RWPE1 (cell line): Measurements from ENCODE around the gene RPLP2.

Experiments used
- CTCF ChIA-PET: fragments of 350-600 bp; sonication (Branson Sonifier 250); formaldehyde crosslinking; extraction: SDS; loops from one replicate; lab custom pipeline; 2021; lab: Yijun Ruan, JAX
- POLR2A ChIA-PET: fragments of 400-600 bp; formaldehyde crosslinking; extraction: SDS; loops from one replicate; lab custom pipeline; 2020; ENCODE audit warnings: antibody characterized with exemption; ENCODE audit not compliant: low non-redundant PET; lab: Yijun Ruan, JAX
- DNase-seq: peaks from one replicate; pipeline ENCODE4 v3.0.0; 2012; ENCODE audit warnings: low spot score
- H3K27ac ChIP-seq: fragments of 450-650 bp; 2 replicates; pipeline ENCODE4 v1.5.1; 2017
- TF ChIP-seq, protein P1 (sequence below): fragments of 450-650 bp; conservative IDR thresholded peaks from 2 replicates; pipeline ENCODE4 v1.5.1; 2017; ENCODE audit warnings: low read depth, mild to moderate bottlenecking

Gene RPLP2

DNA sequence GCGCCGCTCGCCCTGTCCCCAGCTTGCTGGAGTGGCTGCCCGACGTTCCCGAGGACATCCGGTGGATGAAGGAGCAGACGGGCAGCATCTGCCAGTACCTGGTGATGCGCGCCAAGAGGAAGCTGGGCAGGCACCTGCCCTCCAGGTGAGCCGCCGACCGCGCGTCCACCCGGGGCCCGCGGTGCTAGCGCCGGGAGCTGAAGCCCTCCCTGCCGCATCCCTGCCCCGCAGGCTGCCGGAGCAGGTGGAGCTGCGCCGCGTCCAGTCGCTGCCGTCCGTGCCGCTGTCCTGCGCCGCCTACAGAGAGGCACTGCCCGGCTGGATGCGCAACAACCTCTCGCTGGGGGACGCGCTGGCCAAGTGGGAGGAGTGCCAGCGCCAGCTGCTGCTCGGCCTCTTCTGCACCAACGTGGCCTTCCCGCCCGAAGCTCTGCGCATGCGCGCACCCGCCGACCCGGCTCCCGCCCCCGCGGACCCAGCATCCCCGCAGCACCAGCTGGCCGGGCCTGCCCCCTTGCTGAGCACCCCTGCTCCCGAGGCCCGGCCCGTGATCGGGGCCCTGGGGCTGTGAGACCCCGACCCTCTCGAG lies 14.6 kb downstream of the RPLP2 start:
- CTCF ChIA-PET = no interaction called here
- TF ChIP-seq, protein P1, sequence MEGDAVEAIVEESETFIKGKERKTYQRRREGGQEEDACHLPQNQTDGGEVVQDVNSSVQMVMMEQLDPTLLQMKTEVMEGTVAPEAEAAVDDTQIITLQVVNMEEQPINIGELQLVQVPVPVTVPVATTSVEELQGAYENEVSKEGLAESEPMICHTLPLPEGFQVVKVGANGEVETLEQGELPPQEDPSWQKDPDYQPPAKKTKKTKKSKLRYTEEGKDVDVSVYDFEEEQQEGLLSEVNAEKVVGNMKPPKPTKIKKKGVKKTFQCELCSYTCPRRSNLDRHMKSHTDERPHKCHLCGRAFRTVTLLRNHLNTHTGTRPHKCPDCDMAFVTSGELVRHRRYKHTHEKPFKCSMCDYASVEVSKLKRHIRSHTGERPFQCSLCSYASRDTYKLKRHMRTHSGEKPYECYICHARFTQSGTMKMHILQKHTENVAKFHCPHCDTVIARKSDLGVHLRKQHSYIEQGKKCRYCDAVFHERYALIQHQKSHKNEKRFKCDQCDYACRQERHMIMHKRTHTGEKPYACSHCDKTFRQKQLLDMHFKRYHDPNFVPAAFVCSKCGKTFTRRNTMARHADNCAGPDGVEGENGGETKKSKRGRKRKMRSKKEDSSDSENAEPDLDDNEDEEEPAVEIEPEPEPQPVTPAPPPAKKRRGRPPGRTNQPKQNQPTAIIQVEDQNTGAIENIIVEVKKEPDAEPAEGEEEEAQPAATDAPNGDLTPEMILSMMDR = no peak
- POLR2A ChIA-PET = no interaction called here
- H3K27ac ChIP-seq = no peak overlapping the region
- no peak for DNase-seq

DNA sequence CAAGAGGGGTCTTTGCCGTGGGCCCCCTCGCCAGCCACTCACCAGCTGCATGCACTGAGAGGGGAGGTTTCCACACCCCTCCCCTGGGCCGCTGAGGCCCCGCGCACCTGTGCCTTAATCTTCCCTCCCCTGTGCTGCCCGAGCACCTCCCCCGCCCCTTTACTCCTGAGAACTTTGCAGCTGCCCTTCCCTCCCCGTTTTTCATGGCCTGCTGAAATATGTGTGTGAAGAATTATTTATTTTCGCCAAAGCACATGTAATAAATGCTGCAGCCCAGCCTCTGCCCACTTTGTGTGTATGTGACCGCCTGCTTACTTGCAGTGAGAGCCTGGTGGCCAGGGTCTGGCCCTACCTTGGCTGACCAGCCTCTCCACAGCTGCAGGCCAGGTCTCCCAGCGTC lies 15.2 kb downstream of the RPLP2 start:
- H3K27ac ChIP-seq = no peak overlapping the region; the same call in 1 of the 2 replicates
- DNase-seq = no peak
- TF ChIP-seq, protein P1 = no peak
- ChIA-PET CTCF (no interaction called here), POLR2A (no interaction called here)

DNA sequence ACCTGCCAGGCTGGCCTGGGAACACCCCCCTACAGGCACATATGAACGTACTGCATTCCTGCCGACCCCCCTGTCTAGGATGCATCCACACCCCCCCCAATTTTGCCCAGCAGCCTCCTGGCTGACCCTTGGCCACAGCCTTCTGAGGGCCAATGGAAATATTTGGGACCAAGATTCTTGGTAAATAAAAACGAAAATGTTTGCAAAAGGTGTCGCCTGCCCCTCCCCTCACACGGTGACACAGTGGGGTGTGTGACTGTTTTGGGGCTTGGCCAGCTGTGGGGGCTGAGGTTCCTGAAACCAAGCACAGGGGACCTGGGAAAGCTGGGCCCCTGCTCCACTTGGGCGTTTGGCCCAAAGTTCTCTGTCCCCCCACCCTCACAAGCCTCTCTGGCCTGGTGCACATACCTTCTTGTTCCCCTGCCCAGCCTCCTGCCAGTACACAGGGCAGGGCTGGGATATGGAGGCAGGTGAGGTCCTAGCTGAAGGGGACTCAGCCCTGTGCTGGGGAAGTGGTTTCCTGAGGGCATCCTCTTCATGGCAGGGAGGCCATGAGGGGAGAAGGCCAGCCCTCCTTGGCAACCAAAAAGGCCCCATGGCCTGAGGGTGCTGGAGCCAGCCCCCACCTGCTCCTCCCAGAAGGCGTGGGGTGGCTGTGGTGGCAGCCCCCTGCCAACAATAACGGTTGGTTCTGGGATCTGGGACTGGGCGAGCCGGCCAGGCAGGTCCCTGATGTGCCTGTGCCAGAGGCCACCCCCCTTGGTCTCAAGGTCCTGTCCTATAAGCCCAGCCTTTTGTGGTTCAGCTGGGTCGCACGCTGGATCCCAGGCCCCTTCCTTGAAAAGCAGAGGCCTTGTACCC lies 15.8 kb downstream of the RPLP2 start:
- ChIA-PET POLR2A (no interaction called here), CTCF (no interaction called here)
- no peak for DNase-seq
- no peak overlapping the region; the same call in 1 of the 2 replicates for H3K27ac ChIP-seq
- TF ChIP-seq, protein P1 = no peak

DNA sequence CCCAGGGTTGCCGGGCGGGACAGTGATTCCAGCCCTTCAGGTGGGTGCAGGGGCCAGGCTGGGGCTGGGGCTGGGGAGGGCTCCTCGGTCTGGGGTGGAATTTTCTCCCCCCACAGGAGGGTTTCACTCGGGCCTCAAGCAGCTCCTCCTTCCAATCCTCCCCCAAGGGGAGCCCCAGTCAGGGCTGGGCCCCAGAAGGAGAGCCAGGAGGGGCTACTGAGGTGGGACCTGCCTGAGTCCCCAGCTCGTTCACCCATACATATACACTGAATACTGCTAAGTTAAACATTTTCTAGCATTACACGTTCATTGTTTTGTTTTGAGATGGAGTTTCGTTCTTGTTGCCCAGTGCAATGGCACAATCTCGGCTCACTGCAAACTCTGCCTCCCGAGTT lies 16.5 kb downstream of the RPLP2 start:
- no peak for DNase-seq
- POLR2A ChIA-PET = no interaction called here
- CTCF ChIA-PET = no interaction called here
- TF ChIP-seq, protein P1 = no peak
- no peak overlapping the region for H3K27ac ChIP-seq

DNA sequence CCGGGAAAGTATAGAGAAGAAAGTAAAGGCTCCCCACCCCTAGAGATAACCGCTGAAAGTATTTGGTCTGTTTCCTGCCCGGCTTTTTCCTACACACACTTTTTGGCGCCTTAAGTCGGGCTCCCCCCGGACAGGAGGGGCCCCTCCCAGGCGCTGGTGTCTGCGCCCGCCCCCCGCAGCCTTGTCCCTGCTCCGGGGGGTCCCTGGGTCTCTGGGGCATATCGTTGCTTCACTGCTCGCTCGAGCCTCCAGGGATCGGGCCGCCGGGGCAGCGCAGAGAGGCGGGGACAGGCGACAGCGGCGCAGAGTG lies 17.0 kb downstream of the RPLP2 start:
- CTCF ChIA-PET = no interaction called here
- POLR2A ChIA-PET = no interaction called here

DNA sequence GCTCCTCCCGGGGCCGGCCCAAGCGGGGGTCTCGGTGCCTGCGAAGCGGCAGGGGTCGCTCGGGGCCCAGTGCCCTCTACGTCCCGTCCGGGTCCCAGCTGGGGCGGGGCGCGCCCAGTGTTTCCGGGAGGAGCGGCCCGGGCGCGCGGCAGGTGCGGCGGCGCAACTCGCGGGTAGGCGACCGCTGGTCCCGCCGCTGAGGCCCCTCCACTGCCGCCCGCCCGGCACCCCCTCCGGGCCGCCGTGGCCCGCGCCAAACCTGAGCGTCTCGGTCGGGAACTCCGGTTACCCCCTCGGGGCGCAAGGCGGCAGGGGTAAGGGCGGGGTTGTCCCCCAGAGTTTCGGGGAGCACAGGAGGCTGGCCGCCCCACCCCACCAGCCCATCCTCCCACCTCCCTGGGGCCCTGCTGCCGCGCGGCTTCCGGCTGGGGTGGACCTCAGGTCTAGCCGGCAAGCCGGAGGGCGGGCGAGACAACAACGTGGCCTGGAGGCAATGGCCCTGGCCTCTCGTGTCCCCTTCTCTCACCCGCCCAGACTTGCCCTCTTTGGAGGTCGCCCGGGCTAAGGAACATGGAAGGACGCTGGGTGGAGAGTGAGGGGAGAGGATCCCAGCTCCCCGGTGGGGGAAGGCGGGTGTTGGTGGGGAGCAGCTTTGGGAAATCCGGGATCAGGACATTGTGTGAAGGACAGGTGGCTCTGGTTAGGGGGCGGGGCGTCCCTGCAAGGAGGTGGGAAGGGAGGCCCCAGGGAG lies 17.6 kb downstream of the RPLP2 start:
- DNase-seq = no peak
- TF ChIP-seq, protein P1 = no peak
- CTCF ChIA-PET = no interaction called here
- POLR2A ChIA-PET = no interaction called here
- H3K27ac ChIP-seq = no peak overlapping the region

More for the DNA sequence above, 17.0 kb downstream of the RPLP2 start:
- no peak overlapping the region for H3K27ac ChIP-seq
- TF ChIP-seq, protein P1 = no peak
- DNase-seq = no peak
